Hematopoietic multipotent progenitor cell treated with erythropoietin and hydrocortisone succinate and interleukin-3 and kit ligand, for 8 days (in vitro differentiated cells): ENCODE measurements around the gene KCNA3.

Source experiments
- DNase-seq: peaks from one replicate; pipeline ENCODE4 v3.0.0-alpha.2; 2015

Gene KCNA3

GRCh38 chr1:110674337-110675059 lies at the start of gene KCNA3:
Gene KCNA3, minus strand, starts transcription at chr1:110674940. Its CDS starts 131 bp downstream, at chr1:110674809.
- no peak for DNase-seq

GRCh38 chr1:110722807-110723206 lies 48.1 kb upstream of the KCNA3 start:
- no peak for DNase-seq

DNA sequence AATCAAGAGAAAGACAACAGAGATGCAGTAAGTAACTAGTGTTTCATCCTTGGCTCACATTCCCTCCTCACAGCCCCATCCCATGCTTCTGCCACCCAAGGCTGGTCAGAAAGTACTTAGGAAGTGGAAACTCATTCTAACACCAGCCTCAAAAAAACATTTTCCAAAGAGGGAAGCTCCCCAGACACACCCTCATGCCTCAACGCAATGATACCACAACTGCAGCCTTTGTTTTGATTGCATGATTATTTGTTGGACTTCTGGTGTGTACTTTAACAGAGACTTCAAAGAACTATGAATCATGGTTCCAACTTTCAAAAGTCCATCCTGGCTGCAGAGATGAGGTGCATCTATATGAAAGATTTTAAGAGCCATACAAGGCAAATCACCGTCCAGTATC lies 45.2 kb upstream of the KCNA3 start:
- DNase-seq = no peak

- DNase-seq = no peak
Measured at GRCh38 chr1:110718452-110718851, 43.7 kb upstream of the KCNA3 start.

- no peak for DNase-seq
Measured at GRCh38 chr1:110717179-110717578, 42.4 kb upstream of the KCNA3 start.

GRCh38 chr1:110714374-110714995 lies 39.7 kb upstream of the KCNA3 start:
- DNase-seq = no peak

GRCh38 chr1:110713221-110713620 lies 38.5 kb upstream of the KCNA3 start:
- DNase-seq = no peak

GRCh38 chr1:110710314-110710713 lies 35.6 kb upstream of the KCNA3 start:
- DNase-seq = no peak

GRCh38 chr1:110708974-110709440 lies 34.3 kb upstream of the KCNA3 start:
- DNase-seq = no peak

DNA sequence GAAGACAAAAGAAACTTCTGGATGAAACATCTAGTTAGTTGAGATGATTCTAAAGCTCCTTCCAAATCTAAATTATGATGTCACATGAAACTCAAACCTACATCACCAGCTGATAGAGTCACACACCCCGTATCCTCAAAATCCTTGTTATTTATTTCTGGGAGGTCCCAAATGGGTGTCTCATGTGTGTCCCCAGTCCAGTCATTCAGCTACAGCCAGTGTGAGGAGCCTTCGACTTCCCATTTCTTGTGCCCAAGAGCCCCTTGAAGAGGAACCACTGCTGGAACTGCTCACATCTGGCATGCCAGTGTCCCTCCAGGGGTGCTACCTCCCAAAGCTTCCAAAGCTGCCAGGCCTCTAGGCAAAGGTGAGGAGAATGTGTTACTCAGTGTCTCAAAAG lies 32.5 kb upstream of the KCNA3 start:
- no peak for DNase-seq

DNA sequence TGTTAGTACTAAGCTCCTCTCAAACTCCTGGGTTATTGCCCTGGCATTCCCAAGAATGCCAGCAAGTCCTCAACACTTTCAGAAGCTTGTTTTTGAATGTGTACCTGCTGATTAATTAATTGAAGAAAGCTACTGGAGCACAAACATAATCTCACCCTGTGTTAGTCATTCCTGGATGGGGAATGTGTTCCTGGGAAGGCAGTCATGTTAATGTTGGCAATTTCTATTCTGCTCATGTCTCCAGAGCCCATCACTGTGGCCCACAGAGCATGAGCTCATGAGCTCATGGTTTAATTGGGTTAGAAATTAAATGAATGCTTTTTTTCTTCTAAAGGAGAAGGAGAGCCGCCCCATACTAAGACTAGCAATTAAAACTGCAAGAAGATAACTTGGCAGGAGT lies 31.9 kb upstream of the KCNA3 start:
- no peak for DNase-seq

DNA sequence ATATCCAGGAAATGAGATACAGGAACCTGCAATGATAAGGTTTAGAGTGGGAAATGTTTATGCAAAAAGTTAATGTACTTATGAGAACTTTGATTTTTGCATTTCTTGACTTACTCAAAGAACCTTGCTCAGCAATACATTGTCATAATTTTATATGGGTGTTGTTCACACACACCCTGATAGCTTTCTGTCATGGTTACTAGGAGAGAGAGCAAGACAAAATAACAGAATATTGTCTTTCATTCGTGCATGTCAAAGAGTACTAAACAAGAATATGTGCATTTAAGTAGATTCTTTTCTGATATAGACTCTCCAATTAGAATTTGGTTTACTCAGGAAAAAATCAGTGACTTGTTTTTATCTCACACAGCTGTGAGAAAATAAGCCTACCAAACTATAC lies 27.5 kb upstream of the KCNA3 start:
- no peak for DNase-seq

DNA sequence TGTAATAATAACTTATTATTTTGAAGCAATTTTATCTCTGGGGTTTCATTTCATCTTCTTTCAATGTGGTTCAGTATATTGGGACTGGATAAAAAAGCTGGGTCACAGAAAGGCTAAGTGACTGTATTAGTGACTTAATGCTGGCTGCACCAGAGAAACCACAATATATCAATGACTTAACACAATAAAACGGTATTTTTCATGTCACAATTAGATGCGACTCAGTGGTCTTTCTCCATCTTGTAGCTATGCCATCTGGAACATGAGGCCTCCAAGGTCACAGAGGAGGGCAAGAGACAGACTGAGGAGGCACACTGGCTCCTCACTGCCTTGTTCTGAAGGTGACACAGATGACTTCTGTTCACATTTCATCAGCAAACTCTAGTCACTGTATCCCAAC lies 26.0 kb upstream of the KCNA3 start:
- DNase-seq = no peak

DNA sequence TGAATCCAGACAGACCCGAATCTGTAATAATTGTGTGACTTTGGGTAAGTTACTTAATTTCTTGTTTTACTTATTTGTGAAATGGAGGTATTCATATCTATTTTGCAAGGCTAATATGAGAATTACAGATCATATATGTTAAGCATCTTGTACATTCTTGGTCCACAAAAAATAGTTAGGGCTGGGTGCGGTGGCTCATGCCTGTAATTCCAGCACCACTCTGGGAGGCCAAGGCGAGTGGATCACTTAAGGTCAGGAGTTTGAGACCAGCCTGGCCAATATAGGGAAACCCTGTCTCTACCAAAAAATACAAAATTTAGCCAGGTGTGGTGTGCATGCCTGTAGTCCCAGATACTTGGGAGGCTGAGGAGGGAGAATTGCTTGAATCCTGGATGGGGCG lies 22.9 kb upstream of the KCNA3 start:
- no peak for DNase-seq

DNA sequence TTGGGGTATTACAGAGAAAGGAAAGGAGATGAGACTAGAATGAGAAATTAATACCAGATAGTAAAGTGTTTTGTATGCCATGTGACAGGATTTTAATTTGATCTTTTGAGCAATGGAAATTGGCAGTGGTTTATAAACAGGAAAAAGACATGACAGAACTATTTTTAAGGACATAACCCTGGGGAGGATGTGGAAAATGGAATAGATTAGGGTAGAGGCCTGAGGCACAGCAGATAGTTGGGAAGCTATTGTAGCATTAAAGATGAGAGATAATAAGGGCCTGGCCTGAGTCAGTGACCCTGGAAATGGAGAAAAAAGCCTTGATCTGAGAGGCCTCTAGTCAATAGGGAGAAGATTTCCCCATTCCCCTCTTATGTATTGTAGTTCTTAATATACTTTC lies 22.1 kb upstream of the KCNA3 start:
- no peak for DNase-seq

DNA sequence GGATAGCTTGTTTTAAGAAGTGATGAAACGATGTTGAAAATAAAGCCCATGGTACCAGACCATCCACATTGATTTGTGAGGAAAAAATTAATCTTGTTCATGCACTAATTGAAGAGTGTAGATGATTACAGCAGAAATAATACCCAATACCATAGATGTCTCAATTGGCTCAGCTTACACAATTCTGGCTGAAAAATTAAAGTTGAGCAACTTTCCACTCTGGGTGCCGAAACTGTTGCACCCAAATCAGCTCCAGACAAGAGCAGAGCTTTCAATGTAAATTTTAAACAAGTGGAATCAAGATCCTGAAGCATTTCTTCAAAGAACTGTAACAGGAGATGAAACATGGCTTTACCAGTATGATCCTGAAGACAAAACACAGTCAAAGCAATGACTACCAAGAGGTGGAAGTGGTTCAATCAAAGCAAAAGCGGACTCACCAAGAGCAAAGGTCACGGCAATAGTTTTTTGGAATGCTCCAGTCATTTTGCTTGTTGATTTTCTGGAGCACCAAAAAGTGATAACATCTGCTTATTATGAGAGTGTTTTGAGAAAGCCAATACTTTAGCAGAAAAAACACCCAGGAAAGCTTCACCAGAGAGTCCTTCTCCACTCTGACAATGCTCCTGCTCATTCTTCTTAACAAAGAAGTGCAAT lies 16.1 kb upstream of the KCNA3 start:
- no peak for DNase-seq

DNA sequence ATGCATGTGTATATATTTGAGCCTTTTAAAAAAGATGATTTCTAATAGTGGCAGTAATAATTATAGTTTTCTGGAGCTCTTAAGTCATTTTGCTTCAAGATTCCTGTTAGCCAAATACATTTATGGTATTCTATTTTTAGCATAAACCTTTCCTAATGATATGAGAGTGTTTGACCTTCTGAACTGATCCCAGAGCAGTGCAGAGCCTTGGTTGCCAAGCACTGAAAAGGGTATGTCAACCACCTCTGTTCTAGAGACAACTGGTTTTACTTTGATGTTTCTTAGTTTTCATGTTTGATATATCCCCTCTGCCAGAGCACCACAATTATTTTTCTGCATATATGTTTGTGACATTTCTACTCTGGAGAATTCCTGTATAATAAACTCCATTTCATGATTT lies 15.1 kb upstream of the KCNA3 start:
- DNase-seq = no peak

GRCh38 chr1:110688514-110688913 lies 13.8 kb upstream of the KCNA3 start:
- DNase-seq = no peak

- no peak for DNase-seq
Measured at GRCh38 chr1:110687250-110687649, 12.5 kb upstream of the KCNA3 start.

GRCh38 chr1:110686188-110686587 lies 11.4 kb upstream of the KCNA3 start:
- no peak for DNase-seq

GRCh38 chr1:110684491-110684890 lies 9.8 kb upstream of the KCNA3 start:
- no peak for DNase-seq

- no peak for DNase-seq
Measured at GRCh38 chr1:110682898-110683297, 8.2 kb upstream of the KCNA3 start.

DNA sequence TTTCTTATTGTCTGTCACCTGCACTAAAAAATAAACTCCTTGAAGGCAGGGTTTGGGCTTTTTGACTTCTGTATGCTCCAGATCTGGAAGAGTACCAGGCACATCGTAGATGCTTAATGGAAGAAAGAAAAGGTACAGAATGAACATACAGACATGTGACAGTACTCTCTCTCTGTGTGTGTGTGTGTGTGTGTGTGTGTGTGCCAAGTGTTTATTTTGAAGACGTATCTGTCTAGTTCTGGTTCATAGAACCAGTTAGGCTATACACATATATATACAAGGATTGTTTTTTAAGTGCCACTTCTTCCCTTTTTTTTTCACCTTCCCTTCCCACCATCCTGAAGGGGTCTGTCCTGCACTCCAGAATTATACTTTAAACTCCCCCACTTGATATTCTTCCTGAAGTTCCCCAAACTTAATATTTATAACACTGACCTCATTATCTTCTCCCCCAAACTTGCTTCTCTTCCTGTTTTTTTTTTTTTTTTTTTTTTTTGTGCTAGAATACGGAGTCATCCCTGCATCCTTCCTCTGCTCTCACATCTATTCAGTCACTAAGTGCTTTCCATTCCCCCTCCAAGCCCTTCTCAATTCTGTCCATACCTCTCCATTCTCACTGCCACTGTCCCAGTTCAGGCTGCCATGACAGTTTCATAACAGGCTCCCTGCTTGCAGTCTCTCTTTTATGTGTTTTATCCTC lies 5.4 kb upstream of the KCNA3 start:
- no peak for DNase-seq

GRCh38 chr1:110677526-110677925 lies 2.8 kb upstream of the KCNA3 start:
- no peak for DNase-seq
